Fibroblast of lung (primary cell): Measurements from ENCODE around the gene ANGEL2.

ENCODE experiments used
- CTCF ChIP-seq, 2 donors: IDR thresholded peaks in 1 of 2; conservative IDR thresholded peaks in 1 of 2; 1 replicate in 1 of 2; 2 replicates in 1 of 2; pipeline ENCODE4 v1.5.1; 2011 to 2012; ENCODE audit warnings: low read length in 2 of 2, control low read depth in 1 of 2, inconsistent platforms in 1 of 2, low read depth in 1 of 2, mild to moderate bottlenecking in 1 of 2
- EZH2 ChIP-seq: IDR thresholded peaks from 2 replicates; pipeline ENCODE4 v1.5.1; 2012; ENCODE audit warnings: low read length, control low read depth, mild to moderate bottlenecking; ENCODE audit errors: missing control alignments

GRCh38 chr1:213053455-213053854, 37.8 kb upstream of the ANGEL2 start:
- TF ChIP-seq CTCF (conservative IDR thresholded peaks at IDR 0.05 in 1 of 2, IDR thresholded peaks at IDR 0.05 in 1 of 2; ENCODE audit: low read depth in 1 of 2, low read length in 2 of 2) (no peak), EZH2 (no peak)
